AG04449 (cell line): ENCODE data around the gene ADAMTS13.

Experiments used
- CTCF ChIA-PET: fragments of 350-600 bp; formaldehyde crosslinking; extraction: SDS; loops from one replicate; lab custom pipeline; 2021; ENCODE audit warnings: antibody characterized with exemption; lab: Yijun Ruan, JAX
- POLR2A ChIA-PET: fragments of 400-600, 350-600 bp; formaldehyde crosslinking; extraction: SDS; loops from one replicate; lab custom pipeline; 2020; ENCODE audit warnings: antibody characterized with exemption, inconsistent platforms; lab: Yijun Ruan, JAX
- DNase-seq: peaks from one replicate; pipeline ENCODE4 v3.0.0-alpha.2; 2010; ENCODE audit warnings: low read depth, low spot score
- H3K4me3 ChIP-seq: 2 replicates; pipeline ENCODE4 v1.5.1; 2011; ENCODE audit warnings: low read depth, mild to moderate bottlenecking, control low read depth, low read length
- TF ChIP-seq, protein P1 (sequence below): IDR thresholded peaks from one replicate; pipeline ENCODE4 v1.5.1; 2011; ENCODE audit warnings: mild to moderate bottlenecking, moderate library complexity, low read length, control low read depth, inconsistent platforms; ENCODE audit not compliant: insufficient read depth; ENCODE audit errors: missing control alignments

Gene ADAMTS13

DNA sequence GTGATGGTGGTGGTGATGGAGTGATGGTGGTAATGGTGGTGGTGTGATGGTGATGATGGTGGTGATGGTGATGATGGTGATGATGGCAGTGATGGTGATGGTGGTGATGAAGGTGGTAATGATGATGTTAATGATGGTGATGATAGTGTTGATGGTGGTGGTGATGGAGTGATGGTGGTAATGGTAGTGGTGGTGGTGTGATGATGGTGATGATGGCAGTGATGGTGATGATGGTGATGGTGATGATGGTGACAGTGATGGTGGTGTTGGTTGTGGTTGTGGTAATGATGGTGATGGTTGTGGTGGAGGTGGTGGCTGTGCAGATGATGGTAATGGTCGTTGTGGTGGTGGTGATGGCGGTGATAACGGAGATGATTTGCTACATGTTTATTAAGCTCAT, 38.7 kb upstream of the ADAMTS13 start:
- POLR2A ChIA-PET, result no interaction called here
- no peak for DNase-seq
- TF ChIP-seq, protein P1, sequence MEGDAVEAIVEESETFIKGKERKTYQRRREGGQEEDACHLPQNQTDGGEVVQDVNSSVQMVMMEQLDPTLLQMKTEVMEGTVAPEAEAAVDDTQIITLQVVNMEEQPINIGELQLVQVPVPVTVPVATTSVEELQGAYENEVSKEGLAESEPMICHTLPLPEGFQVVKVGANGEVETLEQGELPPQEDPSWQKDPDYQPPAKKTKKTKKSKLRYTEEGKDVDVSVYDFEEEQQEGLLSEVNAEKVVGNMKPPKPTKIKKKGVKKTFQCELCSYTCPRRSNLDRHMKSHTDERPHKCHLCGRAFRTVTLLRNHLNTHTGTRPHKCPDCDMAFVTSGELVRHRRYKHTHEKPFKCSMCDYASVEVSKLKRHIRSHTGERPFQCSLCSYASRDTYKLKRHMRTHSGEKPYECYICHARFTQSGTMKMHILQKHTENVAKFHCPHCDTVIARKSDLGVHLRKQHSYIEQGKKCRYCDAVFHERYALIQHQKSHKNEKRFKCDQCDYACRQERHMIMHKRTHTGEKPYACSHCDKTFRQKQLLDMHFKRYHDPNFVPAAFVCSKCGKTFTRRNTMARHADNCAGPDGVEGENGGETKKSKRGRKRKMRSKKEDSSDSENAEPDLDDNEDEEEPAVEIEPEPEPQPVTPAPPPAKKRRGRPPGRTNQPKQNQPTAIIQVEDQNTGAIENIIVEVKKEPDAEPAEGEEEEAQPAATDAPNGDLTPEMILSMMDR, result no peak
- CTCF ChIA-PET, result no interaction called here
- H3K4me3 ChIP-seq, result no peak overlapping the region

DNA sequence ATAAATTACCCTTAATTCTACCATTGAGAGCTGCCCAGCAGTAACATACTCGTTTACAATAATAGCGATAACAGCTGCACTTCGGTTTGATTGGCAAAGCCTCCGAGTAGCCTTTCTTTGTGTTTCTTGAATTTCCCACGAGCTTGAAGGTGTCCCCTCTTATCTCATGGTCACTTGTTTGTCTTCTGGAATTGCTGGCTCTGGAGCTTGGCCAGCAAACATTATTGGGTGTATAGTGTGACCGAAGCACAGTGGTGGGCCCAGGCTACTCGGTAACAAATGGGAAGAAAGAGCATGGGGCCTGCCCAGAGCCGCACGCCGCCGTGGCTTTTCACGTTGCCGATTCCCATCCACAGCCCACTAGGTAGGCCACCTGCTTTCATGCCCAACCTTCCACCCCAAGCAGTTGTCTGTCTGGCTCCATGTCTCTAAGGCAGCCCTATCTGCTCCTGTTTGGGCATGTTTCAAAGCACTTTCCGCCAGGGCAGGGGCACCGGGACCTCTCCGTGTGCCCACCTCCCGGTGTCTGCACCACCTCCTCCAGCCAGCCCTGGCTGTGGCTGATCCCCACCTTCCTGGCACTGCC, 37.3 kb upstream of the ADAMTS13 start:
- DNase-seq, result no peak
- TF ChIP-seq, protein P1, result no peak
- POLR2A ChIA-PET, result no interaction called here
- CTCF ChIA-PET, result interaction anchor here (1.2 to 1.4 kb wide), 2 partner anchors 25 to 198 kb away, joined by 3 to 4 read pairs; no protein-coding TSS in a partner anchor
- no peak overlapping the region for H3K4me3 ChIP-seq

DNA sequence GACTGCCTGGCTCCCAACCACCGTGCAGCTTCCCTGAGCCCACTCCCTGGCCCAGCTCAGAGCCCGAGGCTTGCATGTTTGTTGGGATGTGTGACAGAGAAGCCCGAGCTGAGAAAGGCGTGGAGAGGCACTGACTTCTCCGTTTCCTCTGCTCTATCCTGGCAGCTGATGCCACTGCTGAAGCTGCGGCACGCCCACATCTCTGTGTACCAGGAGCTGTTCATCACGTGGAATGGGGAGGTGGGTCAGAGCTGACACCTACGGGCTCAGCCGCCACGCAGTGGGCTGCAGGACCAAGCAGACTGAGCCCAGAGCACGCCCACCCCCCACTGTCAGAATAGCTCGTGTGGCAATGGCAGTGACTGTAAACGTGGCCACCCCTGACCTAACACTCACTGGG, 36.7 kb upstream of the ADAMTS13 start:
- POLR2A ChIA-PET, result no interaction called here
- CTCF ChIA-PET, result interaction anchor here (1.2 to 1.4 kb wide), 2 partner anchors 24 to 199 kb away, joined by 3 to 4 read pairs; no protein-coding TSS in a partner anchor
- H3K4me3 ChIP-seq, result no peak overlapping the region
- TF ChIP-seq, protein P1, result no peak
- no peak for DNase-seq

DNA sequence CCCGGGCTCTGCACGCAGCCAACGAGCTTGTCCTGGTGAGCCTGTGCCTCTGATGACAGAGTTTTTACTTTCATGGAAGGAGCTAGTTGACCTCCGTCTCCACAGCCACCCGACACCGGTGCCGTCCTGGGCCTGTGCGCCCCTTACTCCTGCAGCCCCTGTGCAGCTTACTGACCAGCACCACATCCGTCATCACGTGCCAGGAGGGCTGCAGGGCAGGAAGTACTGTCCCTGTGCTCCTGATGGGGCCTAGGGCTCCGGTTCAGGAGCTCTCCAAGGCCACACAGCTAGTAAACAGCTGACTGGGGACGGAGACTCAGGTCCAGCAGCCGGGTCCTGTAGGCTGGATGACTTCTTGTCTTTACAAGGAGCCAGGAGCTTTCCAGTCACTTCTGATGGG, 35.8 kb upstream of the ADAMTS13 start:
- CTCF ChIA-PET, result interaction anchor here (1.2 to 1.4 kb wide), 5 partner anchors 9 to 200 kb away, joined by 3 to 4 read pairs (median 4); partner anchors contain the start of gene STKLD1
- POLR2A ChIA-PET, result no interaction called here
- DNase-seq, result no peak
- TF ChIP-seq, protein P1, result no peak
- no peak overlapping the region for H3K4me3 ChIP-seq

DNA sequence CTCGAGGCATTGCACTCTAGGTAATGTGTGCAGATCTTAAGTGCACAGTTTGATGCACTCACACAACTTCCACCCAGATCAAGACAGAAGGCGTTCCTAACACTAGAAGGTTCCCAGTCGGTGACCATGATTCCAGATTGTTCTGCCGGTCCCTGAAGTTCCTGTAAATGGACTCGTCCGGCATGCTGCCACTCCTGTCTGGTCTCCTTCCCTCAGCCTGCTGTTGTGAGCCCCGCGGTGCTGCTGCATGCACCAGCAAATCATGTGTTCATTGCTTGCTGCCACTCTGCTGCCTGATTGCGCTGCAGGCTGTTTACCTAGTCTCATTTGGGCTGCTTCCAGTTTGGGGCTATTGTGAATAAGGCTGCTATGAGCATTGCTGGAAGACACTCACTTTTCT, 34.5 kb upstream of the ADAMTS13 start:
- no peak overlapping the region for H3K4me3 ChIP-seq
- POLR2A ChIA-PET, result no interaction called here
- CTCF ChIA-PET, result interaction anchor here (1.3 to 1.4 kb wide), 2 partner anchors 8 to 20 kb away, joined by 4 read pairs; no protein-coding TSS in a partner anchor
- DNase-seq, result no peak
- TF ChIP-seq, protein P1, result no peak

DNA sequence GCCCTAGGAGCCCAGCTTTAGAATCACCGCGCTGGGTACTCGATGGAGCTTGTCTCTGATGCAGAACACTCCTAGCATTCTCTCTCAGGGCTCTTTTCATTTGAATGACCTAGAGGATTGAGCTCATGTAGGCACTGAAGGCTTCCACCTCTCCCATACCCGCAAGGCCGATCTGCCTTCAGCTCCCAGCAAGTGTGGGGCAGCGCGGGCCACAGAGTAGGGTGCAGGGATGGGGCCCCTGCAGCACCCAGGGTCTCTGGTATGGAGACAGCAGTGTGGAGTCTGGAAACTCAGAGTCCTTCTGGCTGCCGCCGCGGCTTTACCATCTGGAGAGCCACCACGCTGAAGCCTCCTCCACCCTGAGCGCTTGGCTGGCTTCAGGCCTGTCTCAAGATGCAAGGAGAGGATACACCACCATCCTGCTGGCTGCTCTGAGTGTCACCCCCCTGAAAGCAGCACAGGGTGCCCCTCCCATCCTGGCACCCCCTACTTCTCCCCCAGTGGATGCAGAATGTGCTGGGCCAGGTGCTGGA, 33.1 kb upstream of the ADAMTS13 start:
- DNase-seq, result no peak
- ChIA-PET CTCF (interaction anchor here (1.2 to 1.4 kb wide), 3 partner anchors 12 to 17 kb away, joined by 3 read pairs; no protein-coding TSS in a partner anchor), POLR2A (no interaction called here)
- no peak overlapping the region for H3K4me3 ChIP-seq
- TF ChIP-seq, protein P1, result no peak
